Type B pancreatic cell (in vitro differentiated cells): ENCODE data around the gene ATPAF1. TPM values are rescaled to one million over a fixed set of nuclear protein-coding genes. Genes with fewer than 3 reads are reported as not detected.
A peak's percentile ranks its signal among the peaks of the same experiment; 100 is the strongest.

Experiments used
- DNase-seq: peaks from one replicate; pipeline ENCODE4 v3.0.0; 2021; ENCODE audit warnings: mixed read lengths; ENCODE audit not compliant: unreplicated experiment; ENCODE audit errors: extremely low spot score
- H3K27ac Mint-ChIP-seq: 2 replicates; pipeline ENCODE4 v1.8.0; 2021; ENCODE audit warnings: mild to moderate bottlenecking, mixed read lengths
- H3K27me3 Mint-ChIP-seq: 2 replicates; pipeline ENCODE4 v1.8.0; 2021; ENCODE audit warnings: mixed read lengths
- H3K36me3 Mint-ChIP-seq: 2 replicates; pipeline ENCODE4 v1.8.0; 2021; ENCODE audit warnings: mixed read lengths
- H3K4me1 Mint-ChIP-seq: one replicate; pipeline ENCODE4 v1.8.0; 2021; ENCODE audit warnings: mixed read lengths; ENCODE audit not compliant: unreplicated experiment
- H3K4me3 Mint-ChIP-seq: 2 replicates; pipeline ENCODE4 v1.8.0; 2021; ENCODE audit warnings: mild to moderate bottlenecking, mixed read lengths
- H3K9me3 Mint-ChIP-seq: 2 replicates; pipeline ENCODE4 v1.8.0; 2021; ENCODE audit warnings: mixed read lengths
- total RNA-seq: library from RNA; stranded (reverse); gene quantifications from 2 replicates; pipeline ENCODE4 v1.2.1, GENCODE V29; 2021; ENCODE audit warnings: low replicate concordance
- TF ChIP-seq, protein P1 (sequence below): fragments of 200-600 bp; sonication (generic); conservative IDR thresholded peaks from 2 replicates; pipeline ENCODE4 v1.5.0; 2021; ENCODE audit warnings: antibody characterized with exemption, mild to moderate bottlenecking

ATPAF1 gene
- total RNA-seq, 1 donor from 2014 or later, result 55.7 TPM

- Mint-ChIP-seq H3K27ac (peak within 1 kb of the TSS; percentile 90), H3K4me1 (peaks cover 25% of the 10 kb centered on the region), H3K36me3 (no peaks in the 10 kb centered on the region), H3K27me3 (no peaks in the 10 kb centered on the region), H3K4me3 (peak within 1 kb of the TSS; percentile 93), H3K9me3 (no peaks in the 10 kb centered on the region)
- TF ChIP-seq, protein P1, sequence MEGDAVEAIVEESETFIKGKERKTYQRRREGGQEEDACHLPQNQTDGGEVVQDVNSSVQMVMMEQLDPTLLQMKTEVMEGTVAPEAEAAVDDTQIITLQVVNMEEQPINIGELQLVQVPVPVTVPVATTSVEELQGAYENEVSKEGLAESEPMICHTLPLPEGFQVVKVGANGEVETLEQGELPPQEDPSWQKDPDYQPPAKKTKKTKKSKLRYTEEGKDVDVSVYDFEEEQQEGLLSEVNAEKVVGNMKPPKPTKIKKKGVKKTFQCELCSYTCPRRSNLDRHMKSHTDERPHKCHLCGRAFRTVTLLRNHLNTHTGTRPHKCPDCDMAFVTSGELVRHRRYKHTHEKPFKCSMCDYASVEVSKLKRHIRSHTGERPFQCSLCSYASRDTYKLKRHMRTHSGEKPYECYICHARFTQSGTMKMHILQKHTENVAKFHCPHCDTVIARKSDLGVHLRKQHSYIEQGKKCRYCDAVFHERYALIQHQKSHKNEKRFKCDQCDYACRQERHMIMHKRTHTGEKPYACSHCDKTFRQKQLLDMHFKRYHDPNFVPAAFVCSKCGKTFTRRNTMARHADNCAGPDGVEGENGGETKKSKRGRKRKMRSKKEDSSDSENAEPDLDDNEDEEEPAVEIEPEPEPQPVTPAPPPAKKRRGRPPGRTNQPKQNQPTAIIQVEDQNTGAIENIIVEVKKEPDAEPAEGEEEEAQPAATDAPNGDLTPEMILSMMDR, result peak; percentile 60
- peak; percentile 99 for DNase-seq
Observed at GRCh38 chr1:46603858-46604549, 64.2 kb downstream of the ATPAF1 start, which contains the start of gene MKNK1. TSS of gene MKNK1 (minus strand) at chr1:46604268. CDS start at chr1:46583327, 20,941 bp downstream.

DNA sequence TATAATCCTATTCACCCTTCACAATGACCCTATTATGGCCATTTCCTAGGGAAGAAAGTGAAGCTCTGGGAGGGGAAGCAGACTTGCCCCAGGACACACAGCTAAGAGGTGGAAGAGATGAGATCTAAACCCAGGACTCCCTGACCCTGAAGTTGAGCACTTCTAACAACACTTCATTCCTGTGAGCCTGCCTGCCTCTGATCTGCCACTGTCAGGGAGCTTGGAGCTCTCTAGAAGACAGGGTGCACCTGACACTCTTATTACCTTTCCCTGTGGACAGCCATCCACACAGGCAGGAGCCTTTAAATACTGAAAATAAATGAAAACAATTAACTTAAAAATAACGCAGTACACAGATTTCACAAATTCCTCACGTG, 64.7 kb downstream of the ATPAF1 start:
- Mint-ChIP-seq H3K4me1 (peaks cover 25% of the 10 kb centered on the region), H3K27ac (peak overlapping the region; percentile 90), H3K27me3 (no peaks in the 10 kb centered on the region), H3K4me3 (peak overlapping the region; percentile 93), H3K9me3 (no peaks in the 10 kb centered on the region), H3K36me3 (no peaks in the 10 kb centered on the region)
- TF ChIP-seq, protein P1, result no peak
- no peak for DNase-seq

DNA sequence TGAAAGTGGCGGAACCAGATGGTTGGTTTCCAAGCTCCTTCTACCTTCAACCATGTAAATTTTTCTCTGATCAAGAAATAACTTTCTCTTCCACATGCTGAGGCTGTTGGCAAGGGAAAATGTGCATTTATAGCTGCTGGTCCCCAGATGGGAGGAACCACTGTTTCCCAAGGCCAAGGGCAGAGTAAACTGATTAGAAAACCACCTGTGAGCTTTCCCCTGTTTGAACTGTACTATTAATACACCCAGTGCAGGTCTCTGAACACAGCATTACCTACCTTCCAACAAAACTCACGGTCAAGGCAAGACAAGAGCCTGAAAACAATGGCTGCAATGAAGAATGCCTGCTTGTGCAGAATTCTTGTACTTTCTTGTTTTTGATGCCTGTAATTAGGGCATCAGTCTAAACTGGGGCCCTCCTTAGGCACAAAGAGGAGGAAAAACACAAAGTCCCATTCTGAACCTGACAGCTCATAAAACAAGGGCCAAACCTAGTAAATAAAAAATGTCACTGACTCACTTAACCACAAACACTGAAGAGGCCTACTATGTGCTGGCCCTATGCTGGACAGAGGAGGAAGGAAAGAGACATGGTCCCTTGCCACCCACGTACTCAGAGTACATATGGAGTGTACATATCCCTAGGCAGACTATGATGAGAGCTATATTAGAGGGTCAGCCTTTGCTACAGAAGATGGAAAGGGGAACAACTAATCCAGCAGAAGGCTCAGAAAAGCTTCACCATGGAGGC, 66.7 kb downstream of the ATPAF1 start:
- TF ChIP-seq, protein P1, result no peak
- no peak for DNase-seq
- no peaks in the 10 kb centered on the region for H3K36me3 Mint-ChIP-seq
- peaks cover 25% of the 10 kb centered on the region for H3K4me1 Mint-ChIP-seq
- no peak overlapping the region for H3K27ac Mint-ChIP-seq
- H3K27me3 Mint-ChIP-seq, result no peaks in the 10 kb centered on the region
- H3K9me3 Mint-ChIP-seq, result no peaks in the 10 kb centered on the region
- peak overlapping the region; percentile 67 for H3K4me3 Mint-ChIP-seq

GRCh38 chr1:46599059-46599970, 68.8 kb downstream of the ATPAF1 start:
- Mint-ChIP-seq H3K4me3 (no peak overlapping the region), H3K27ac (no peak overlapping the region), H3K27me3 (no peaks in the 10 kb centered on the region), H3K36me3 (no peaks in the 10 kb centered on the region), H3K4me1 (peaks cover 22% of the 10 kb centered on the region), H3K9me3 (no peaks in the 10 kb centered on the region)
- TF ChIP-seq, protein P1, result no peak
- no peak for DNase-seq

DNA sequence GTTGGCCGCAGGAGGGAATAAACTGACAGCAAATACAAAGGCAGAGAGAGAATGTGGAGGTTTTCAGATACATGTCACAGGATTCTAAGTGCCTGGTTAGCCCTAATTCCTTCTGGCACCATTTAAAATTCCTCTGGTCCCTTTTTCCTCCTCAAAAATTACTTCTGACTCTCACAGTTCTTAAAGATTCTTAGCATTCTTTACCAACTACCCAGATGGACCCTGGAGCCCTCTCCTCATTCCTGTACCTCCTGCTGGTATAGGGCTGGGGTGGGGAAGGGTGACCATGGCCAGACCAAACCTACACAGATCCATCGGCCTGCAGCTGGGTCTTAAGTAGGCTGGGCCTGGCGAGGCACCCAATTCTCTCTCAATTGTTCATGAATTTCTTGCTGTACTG, 71.3 kb downstream of the ATPAF1 start:
- no peak overlapping the region for H3K4me3 Mint-ChIP-seq

More for the DNA sequence above, 71.3 kb downstream of the ATPAF1 start:
- Mint-ChIP-seq H3K27ac (no peak overlapping the region), H3K27me3 (no peaks in the 10 kb centered on the region), H3K9me3 (no peaks in the 10 kb centered on the region), H3K4me1 (peaks cover 13% of the 10 kb centered on the region), H3K36me3 (peaks cover 15% of the 10 kb centered on the region)
- no peak for DNase-seq
- TF ChIP-seq, protein P1, result no peak
